ENCODE results near the gene MEG3. TPM values are rescaled to one million over a fixed set of nuclear protein-coding genes. Genes with fewer than 3 reads are reported as not detected.

MEG3 gene
- total and polyA plus RNA-seq, 2 experiments from 2014 or later, result not detected

DNA sequence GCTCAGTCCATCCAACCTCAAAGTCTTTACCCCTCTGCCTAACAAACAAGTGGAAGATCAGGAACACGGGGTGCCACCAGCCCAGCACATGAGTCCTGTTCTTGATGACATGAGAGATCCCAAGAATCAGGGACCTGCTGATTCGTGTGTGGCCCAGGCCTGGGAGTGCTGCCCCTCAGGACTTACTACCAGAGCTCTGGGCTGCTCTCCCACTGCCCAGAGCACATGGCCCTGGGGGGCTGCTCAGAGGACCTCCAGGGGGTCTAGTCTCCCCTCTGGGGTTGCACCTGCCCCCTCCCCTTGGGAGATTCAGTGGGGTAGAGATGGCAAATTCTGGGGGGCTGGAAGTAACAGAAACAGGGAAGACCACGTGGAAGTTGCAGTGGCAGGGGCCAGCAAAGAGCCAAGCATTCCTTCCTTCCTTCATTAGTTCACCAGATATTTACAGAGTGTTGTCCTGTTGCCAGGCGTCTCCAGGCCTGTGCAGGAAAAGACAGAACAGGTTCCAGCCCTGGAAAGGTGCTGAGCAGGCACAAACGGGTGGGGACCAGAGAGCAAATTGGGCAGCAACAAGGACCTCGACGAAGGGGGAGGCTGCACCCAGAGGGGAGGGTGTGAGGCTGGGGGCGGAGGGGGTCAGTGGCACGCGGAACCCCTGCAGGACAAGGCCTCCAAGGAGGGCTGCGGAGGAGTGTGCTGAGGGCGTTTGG lies 45.1 kb upstream of the MEG3 start:
- Histone ChIP-seq H3K9me2 (ENCODE audit: insufficient read depth) (no peaks in the 10 kb centered on the region), H3K27ac (ENCODE audit: low read depth) (no peak overlapping the region), H3K79me2 (replicated peaks; ENCODE audit: insufficient read depth) (no peaks in the 10 kb centered on the region), H3F3A (replicated peaks; ENCODE audit: low read depth) (no peaks in the 10 kb centered on the region), H3K4me1 (ENCODE audit: insufficient read depth) (no peaks in the 10 kb centered on the region), H3K4me3 (no peak overlapping the region), H3K36me3 (ENCODE audit: insufficient read depth) (no peaks in the 10 kb centered on the region), H2AFZ (no peak overlapping the region), H3K4me2 (no peak overlapping the region), H3K27me3 (ENCODE audit: insufficient read depth) (no peaks in the 10 kb centered on the region), H4K20me1 (replicated peaks; ENCODE audit: insufficient read depth) (no peaks in the 10 kb centered on the region)
- Mint-ChIP-seq H3K27ac (no peak overlapping the region; the same call in 1 of the 2 replicates), H3K4me3 (no peak overlapping the region), H3K27me3 (ENCODE audit: insufficient read depth, low read depth, poor library complexity) (peaks cover 17% of the 10 kb centered on the region), H3K9me3 (no peaks in the 10 kb centered on the region; the same call in 2 of the 3 replicates), H3K4me1 (no peaks in the 10 kb centered on the region; the same call in 2 of the 3 replicates), H3K36me3 (ENCODE audit: low read depth) (no peaks in the 10 kb centered on the region)
- no peak for TF ChIP-seq NANOG (IDR thresholded peaks at IDR 0.05; ENCODE audit: borderline replicate concordance)
- TF ChIP-seq, protein P1, sequence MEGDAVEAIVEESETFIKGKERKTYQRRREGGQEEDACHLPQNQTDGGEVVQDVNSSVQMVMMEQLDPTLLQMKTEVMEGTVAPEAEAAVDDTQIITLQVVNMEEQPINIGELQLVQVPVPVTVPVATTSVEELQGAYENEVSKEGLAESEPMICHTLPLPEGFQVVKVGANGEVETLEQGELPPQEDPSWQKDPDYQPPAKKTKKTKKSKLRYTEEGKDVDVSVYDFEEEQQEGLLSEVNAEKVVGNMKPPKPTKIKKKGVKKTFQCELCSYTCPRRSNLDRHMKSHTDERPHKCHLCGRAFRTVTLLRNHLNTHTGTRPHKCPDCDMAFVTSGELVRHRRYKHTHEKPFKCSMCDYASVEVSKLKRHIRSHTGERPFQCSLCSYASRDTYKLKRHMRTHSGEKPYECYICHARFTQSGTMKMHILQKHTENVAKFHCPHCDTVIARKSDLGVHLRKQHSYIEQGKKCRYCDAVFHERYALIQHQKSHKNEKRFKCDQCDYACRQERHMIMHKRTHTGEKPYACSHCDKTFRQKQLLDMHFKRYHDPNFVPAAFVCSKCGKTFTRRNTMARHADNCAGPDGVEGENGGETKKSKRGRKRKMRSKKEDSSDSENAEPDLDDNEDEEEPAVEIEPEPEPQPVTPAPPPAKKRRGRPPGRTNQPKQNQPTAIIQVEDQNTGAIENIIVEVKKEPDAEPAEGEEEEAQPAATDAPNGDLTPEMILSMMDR (conservative IDR thresholded peaks at IDR 0.05; ENCODE audit: low read depth in 2 of 2), result no peak
- no peak for TF ChIP-seq POLR2AphosphoS5 (IDR thresholded peaks at IDR 0.05; ENCODE audit: low read depth)
- TF ChIP-seq EZH2phosphoT487 (IDR thresholded peaks at IDR 0.05; ENCODE audit: unreplicated experiment), result no peak
- TF ChIP-seq ZNF114 (CRISPR knock-in tag; IDR thresholded peaks at IDR 0.05), result no peak
- no peak for TF ChIP-seq CREB1 (CRISPR knock-in tag; IDR thresholded peaks at IDR 0.05; ENCODE audit: low read depth)
- TF ChIP-seq, protein P2, sequence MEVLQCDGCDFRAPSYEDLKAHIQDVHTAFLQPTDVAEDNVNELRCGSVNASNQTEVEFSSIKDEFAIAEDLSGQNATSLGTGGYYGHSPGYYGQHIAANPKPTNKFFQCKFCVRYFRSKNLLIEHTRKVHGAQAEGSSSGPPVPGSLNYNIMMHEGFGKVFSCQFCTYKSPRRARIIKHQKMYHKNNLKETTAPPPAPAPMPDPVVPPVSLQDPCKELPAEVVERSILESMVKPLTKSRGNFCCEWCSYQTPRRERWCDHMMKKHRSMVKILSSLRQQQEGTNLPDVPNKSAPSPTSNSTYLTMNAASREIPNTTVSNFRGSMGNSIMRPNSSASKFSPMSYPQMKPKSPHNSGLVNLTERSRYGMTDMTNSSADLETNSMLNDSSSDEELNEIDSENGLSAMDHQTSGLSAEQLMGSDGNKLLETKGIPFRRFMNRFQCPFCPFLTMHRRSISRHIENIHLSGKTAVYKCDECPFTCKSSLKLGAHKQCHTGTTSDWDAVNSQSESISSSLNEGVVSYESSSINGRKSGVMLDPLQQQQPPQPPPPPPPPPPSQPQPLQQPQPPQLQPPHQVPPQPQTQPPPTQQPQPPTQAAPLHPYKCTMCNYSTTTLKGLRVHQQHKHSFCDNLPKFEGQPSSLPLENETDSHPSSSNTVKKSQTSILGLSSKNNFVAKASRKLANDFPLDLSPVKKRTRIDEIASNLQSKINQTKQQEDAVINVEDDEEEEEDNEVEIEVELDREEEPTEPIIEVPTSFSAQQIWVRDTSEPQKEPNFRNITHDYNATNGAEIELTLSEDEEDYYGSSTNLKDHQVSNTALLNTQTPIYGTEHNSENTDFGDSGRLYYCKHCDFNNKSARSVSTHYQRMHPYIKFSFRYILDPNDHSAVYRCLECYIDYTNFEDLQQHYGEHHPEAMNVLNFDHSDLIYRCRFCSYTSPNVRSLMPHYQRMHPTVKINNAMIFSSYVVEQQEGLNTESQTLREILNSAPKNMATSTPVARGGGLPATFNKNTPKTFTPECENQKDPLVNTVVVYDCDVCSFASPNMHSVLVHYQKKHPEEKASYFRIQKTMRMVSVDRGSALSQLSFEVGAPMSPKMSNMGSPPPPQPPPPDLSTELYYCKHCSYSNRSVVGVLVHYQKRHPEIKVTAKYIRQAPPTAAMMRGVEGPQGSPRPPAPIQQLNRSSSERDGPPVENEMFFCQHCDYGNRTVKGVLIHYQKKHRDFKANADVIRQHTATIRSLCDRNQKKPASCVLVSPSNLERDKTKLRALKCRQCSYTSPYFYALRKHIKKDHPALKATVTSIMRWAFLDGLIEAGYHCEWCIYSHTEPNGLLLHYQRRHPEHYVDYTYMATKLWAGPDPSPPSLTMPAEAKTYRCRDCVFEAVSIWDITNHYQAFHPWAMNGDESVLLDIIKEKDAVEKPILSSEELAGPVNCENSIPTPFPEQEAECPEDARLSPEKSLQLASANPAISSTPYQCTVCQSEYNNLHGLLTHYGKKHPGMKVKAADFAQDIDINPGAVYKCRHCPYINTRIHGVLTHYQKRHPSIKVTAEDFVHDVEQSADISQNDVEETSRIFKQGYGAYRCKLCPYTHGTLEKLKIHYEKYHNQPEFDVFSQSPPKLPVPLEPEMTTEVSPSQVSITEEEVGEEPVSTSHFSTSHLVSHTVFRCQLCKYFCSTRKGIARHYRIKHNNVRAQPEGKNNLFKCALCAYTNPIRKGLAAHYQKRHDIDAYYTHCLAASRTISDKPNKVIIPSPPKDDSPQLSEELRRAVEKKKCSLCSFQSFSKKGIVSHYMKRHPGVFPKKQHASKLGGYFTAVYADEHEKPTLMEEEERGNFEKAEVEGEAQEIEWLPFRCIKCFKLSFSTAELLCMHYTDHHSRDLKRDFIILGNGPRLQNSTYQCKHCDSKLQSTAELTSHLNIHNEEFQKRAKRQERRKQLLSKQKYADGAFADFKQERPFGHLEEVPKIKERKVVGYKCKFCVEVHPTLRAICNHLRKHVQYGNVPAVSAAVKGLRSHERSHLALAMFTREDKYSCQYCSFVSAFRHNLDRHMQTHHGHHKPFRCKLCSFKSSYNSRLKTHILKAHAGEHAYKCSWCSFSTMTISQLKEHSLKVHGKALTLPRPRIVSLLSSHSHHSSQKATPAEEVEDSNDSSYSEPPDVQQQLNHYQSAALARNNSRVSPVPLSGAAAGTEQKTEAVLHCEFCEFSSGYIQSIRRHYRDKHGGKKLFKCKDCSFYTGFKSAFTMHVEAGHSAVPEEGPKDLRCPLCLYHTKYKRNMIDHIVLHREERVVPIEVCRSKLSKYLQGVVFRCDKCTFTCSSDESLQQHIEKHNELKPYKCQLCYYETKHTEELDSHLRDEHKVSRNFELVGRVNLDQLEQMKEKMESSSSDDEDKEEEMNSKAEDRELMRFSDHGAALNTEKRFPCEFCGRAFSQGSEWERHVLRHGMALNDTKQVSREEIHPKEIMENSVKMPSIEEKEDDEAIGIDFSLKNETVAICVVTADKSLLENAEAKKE (CRISPR knock-in tag; IDR thresholded peaks at IDR 0.05), result no peak
- TF ChIP-seq JUNB (IDR thresholded peaks at IDR 0.05; ENCODE audit: unreplicated experiment), result no peak
- TF ChIP-seq, protein P3, sequence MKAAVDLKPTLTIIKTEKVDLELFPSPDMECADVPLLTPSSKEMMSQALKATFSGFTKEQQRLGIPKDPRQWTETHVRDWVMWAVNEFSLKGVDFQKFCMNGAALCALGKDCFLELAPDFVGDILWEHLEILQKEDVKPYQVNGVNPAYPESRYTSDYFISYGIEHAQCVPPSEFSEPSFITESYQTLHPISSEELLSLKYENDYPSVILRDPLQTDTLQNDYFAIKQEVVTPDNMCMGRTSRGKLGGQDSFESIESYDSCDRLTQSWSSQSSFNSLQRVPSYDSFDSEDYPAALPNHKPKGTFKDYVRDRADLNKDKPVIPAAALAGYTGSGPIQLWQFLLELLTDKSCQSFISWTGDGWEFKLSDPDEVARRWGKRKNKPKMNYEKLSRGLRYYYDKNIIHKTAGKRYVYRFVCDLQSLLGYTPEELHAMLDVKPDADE (IDR thresholded peaks at IDR 0.05), result no peak
- TF ChIP-seq ZNF331 (CRISPR knock-in tag; IDR thresholded peaks at IDR 0.05; ENCODE audit: low read depth), result no peak
- TF ChIP-seq STAT1 (IDR thresholded peaks at IDR 0.05; ENCODE audit: unreplicated experiment), result no peak
- TF ChIP-seq EZH2 (IDR thresholded peaks at IDR 0.05; ENCODE audit: low read depth, unreplicated experiment), result no peak
- TF ChIP-seq, protein P4, sequence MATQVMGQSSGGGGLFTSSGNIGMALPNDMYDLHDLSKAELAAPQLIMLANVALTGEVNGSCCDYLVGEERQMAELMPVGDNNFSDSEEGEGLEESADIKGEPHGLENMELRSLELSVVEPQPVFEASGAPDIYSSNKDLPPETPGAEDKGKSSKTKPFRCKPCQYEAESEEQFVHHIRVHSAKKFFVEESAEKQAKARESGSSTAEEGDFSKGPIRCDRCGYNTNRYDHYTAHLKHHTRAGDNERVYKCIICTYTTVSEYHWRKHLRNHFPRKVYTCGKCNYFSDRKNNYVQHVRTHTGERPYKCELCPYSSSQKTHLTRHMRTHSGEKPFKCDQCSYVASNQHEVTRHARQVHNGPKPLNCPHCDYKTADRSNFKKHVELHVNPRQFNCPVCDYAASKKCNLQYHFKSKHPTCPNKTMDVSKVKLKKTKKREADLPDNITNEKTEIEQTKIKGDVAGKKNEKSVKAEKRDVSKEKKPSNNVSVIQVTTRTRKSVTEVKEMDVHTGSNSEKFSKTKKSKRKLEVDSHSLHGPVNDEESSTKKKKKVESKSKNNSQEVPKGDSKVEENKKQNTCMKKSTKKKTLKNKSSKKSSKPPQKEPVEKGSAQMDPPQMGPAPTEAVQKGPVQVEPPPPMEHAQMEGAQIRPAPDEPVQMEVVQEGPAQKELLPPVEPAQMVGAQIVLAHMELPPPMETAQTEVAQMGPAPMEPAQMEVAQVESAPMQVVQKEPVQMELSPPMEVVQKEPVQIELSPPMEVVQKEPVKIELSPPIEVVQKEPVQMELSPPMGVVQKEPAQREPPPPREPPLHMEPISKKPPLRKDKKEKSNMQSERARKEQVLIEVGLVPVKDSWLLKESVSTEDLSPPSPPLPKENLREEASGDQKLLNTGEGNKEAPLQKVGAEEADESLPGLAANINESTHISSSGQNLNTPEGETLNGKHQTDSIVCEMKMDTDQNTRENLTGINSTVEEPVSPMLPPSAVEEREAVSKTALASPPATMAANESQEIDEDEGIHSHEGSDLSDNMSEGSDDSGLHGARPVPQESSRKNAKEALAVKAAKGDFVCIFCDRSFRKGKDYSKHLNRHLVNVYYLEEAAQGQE (IDR thresholded peaks at IDR 0.05; ENCODE audit: unreplicated experiment), result no peak
- DNase-seq (ENCODE audit: low spot score) (no peak), ATAC-seq (no peak)

Measured in GM23338 (cell line).